BLaER1 treated with 17β-estradiol and CSF1 and Interleukin-3, amounts not matched to agents 10 nM and 100 nM (cell line): ENCODE results near the gene CALHM5.

ENCODE experiments used
- H3K27ac ChIP-seq, 11 experiments: shearing (Covaris generic); formaldehyde crosslinking; 2 replicates each; pipeline ENCODE4 v1.8.1; 2022
- H3K27me3 ChIP-seq, 11 experiments: shearing (Covaris generic); formaldehyde crosslinking; 2 replicates each; pipeline ENCODE4 v1.8.1; 2022
- H3K36me3 ChIP-seq, 11 experiments: shearing (Covaris generic); formaldehyde crosslinking; 2 replicates each; pipeline ENCODE4 v1.8.1; 2022
- H3K4me1 ChIP-seq, 10 experiments: shearing (Covaris generic); formaldehyde crosslinking; 2 replicates each; pipeline ENCODE4 v1.8.1; 2022
- H3K4me2 ChIP-seq, 11 experiments: shearing (Covaris generic); formaldehyde crosslinking; 2 replicates each; pipeline ENCODE4 v1.8.1; 2022
- H3K4me3 ChIP-seq, 10 experiments: shearing (Covaris generic); formaldehyde crosslinking; 2 replicates each; pipeline ENCODE4 v1.8.1; 2022
- H3K9ac ChIP-seq, 11 experiments: shearing (Covaris generic); formaldehyde crosslinking; 2 replicates each; pipeline ENCODE4 v1.8.1; 2022
- H3K9me3 ChIP-seq, 11 experiments: shearing (Covaris generic); formaldehyde crosslinking; replicated peaks in 1 of 11; 2 replicates each; pipeline ENCODE4 v1.8.1; 2022
- H4K20me1 ChIP-seq, 11 experiments: shearing (Covaris generic); formaldehyde crosslinking; 2 replicates each; pipeline ENCODE4 v1.8.1; 2022
- Cebpa-rat ChIP-seq, 11 experiments: shearing (Covaris generic); IDR thresholded peaks; 2 replicates each; pipeline ENCODE4 v1.8.1; 2022

CALHM5 gene

GRCh38 chr6:116531675-116532570 lies 20.5 kb downstream of the CALHM5 start:
- TF ChIP-seq Cebpa-rat (IDR thresholded peaks at IDR 0.05) = no peak
- no peak overlapping the region for H3K4me3 ChIP-seq
- H3K27ac ChIP-seq = no peak overlapping the region
- no peak overlapping the region for H3K9ac ChIP-seq
- no peaks in the 10 kb centered on the region for H3K9me3 ChIP-seq
- no peaks in the 10 kb centered on the region for H3K27me3 ChIP-seq
- no peaks in the 10 kb centered on the region for H3K36me3 ChIP-seq
- peaks cover 0 to 42% (median 0%) of the 10 kb centered on the region in 10 experiments; a peak in 7 of 20 replicates for H3K4me1 ChIP-seq
- H3K4me2 ChIP-seq = peak overlapping the region in 3 of 11 experiments; percentile 24 to 61 (median 33); a peak in 5 of 22 replicates
- H4K20me1 ChIP-seq = no peaks in the 10 kb centered on the region

- H3K27me3 ChIP-seq = no peaks in the 10 kb centered on the region
- no peak overlapping the region for H3K4me3 ChIP-seq
- H3K4me1 ChIP-seq = peaks cover 0 to 42% (median 0%) of the 10 kb centered on the region in 10 experiments; a peak in 7 of 20 replicates
- no peaks in the 10 kb centered on the region for H4K20me1 ChIP-seq
- H3K9me3 ChIP-seq = no peaks in the 10 kb centered on the region
- H3K27ac ChIP-seq = no peak overlapping the region
- H3K4me2 ChIP-seq = no peak overlapping the region; a peak in 1 of 22 replicates
- H3K36me3 ChIP-seq = no peaks in the 10 kb centered on the region
- TF ChIP-seq Cebpa-rat (IDR thresholded peaks at IDR 0.05) = no peak
- H3K9ac ChIP-seq = no peak overlapping the region
Measured at GRCh38 chr6:116533233-116533957, 22.0 kb downstream of the CALHM5 start.

- Histone ChIP-seq H3K9ac (no peak overlapping the region), H3K4me1 (peaks cover 0 to 28% (median 0%) of the 10 kb centered on the region in 10 experiments; a peak in 7 of 20 replicates), H3K27me3 (no peaks in the 10 kb centered on the region), H3K9me3 (no peaks in the 10 kb centered on the region), H3K36me3 (no peaks in the 10 kb centered on the region), H4K20me1 (no peaks in the 10 kb centered on the region), H3K27ac (no peak overlapping the region), H3K4me2 (no peak overlapping the region), H3K4me3 (no peak overlapping the region)
- TF ChIP-seq Cebpa-rat (IDR thresholded peaks at IDR 0.05) = no peak
Measured at GRCh38 chr6:116535109-116535508, 23.7 kb downstream of the CALHM5 start.

GRCh38 chr6:116536216-116536621 lies 24.8 kb downstream of the CALHM5 start:
- H3K4me2 ChIP-seq = no peak overlapping the region
- no peaks in the 10 kb centered on the region for H3K36me3 ChIP-seq
- H3K9ac ChIP-seq = no peak overlapping the region
- peaks cover 0 to 18% (median 0%) of the 10 kb centered on the region in 10 experiments; a peak in 6 of 20 replicates for H3K4me1 ChIP-seq
- no peaks in the 10 kb centered on the region for H3K27me3 ChIP-seq
- H4K20me1 ChIP-seq = no peaks in the 10 kb centered on the region
- no peak overlapping the region for H3K4me3 ChIP-seq
- no peak overlapping the region for H3K27ac ChIP-seq
- no peak for TF ChIP-seq Cebpa-rat (IDR thresholded peaks at IDR 0.05)
- no peaks in the 10 kb centered on the region for H3K9me3 ChIP-seq

- Histone ChIP-seq H3K9ac (no peak overlapping the region), H4K20me1 (no peaks in the 10 kb centered on the region), H3K4me3 (no peak overlapping the region), H3K4me1 (no peaks in the 10 kb centered on the region), H3K9me3 (no peaks in the 10 kb centered on the region), H3K27me3 (no peaks in the 10 kb centered on the region), H3K4me2 (no peak overlapping the region), H3K36me3 (no peaks in the 10 kb centered on the region), H3K27ac (no peak overlapping the region)
- no peak for TF ChIP-seq Cebpa-rat (IDR thresholded peaks at IDR 0.05)
Measured at GRCh38 chr6:116542426-116542825, 31.0 kb downstream of the CALHM5 start.

- Histone ChIP-seq H4K20me1 (no peaks in the 10 kb centered on the region), H3K36me3 (no peaks in the 10 kb centered on the region), H3K4me2 (no peak overlapping the region), H3K27ac (no peak overlapping the region), H3K9ac (no peak overlapping the region), H3K9me3 (no peaks in the 10 kb centered on the region), H3K4me1 (no peaks in the 10 kb centered on the region), H3K4me3 (no peak overlapping the region), H3K27me3 (no peaks in the 10 kb centered on the region)
- TF ChIP-seq Cebpa-rat (IDR thresholded peaks at IDR 0.05) = no peak
Measured at GRCh38 chr6:116543149-116543548, 31.7 kb downstream of the CALHM5 start.

GRCh38 chr6:116545651-116546050 lies 34.2 kb downstream of the CALHM5 start, which contains the start of gene TRAPPC3L:
Gene TRAPPC3L (minus strand): TSS chr6:116545684. CDS start chr6:116545514, 170 bp downstream.
- Histone ChIP-seq H3K4me1 (no peaks in the 10 kb centered on the region), H3K27me3 (no peaks in the 10 kb centered on the region), H3K4me3 (no peak within 1 kb of the TSS), H3K36me3 (no peaks in the 10 kb centered on the region), H3K9me3 (no peaks in the 10 kb centered on the region), H3K9ac (no peak within 1 kb of the TSS), H4K20me1 (no peaks in the 10 kb centered on the region), H3K4me2 (no peak within 1 kb of the TSS), H3K27ac (no peak within 1 kb of the TSS)
- TF ChIP-seq Cebpa-rat (IDR thresholded peaks at IDR 0.05) = no peak

GRCh38 chr6:116547358-116547757 lies 35.9 kb downstream of the CALHM5 start:
- Histone ChIP-seq H4K20me1 (no peaks in the 10 kb centered on the region), H3K4me2 (no peak overlapping the region), H3K9ac (no peak overlapping the region), H3K9me3 (no peaks in the 10 kb centered on the region), H3K36me3 (no peaks in the 10 kb centered on the region), H3K4me1 (no peaks in the 10 kb centered on the region), H3K27ac (no peak overlapping the region), H3K4me3 (no peak overlapping the region), H3K27me3 (no peaks in the 10 kb centered on the region)
- no peak for TF ChIP-seq Cebpa-rat (IDR thresholded peaks at IDR 0.05)

GRCh38 chr6:116550796-116551195 lies 39.4 kb downstream of the CALHM5 start:
- Histone ChIP-seq H3K4me3 (no peak overlapping the region), H3K9me3 (no peaks in the 10 kb centered on the region), H3K36me3 (no peaks in the 10 kb centered on the region), H3K9ac (no peak overlapping the region), H3K27me3 (no peaks in the 10 kb centered on the region), H4K20me1 (no peaks in the 10 kb centered on the region), H3K27ac (no peak overlapping the region), H3K4me1 (no peaks in the 10 kb centered on the region), H3K4me2 (no peak overlapping the region)
- no peak for TF ChIP-seq Cebpa-rat (IDR thresholded peaks at IDR 0.05)
